Liver (tissue), 9 donors: ENCODE results near the gene CDH9. TPM values are rescaled to one million over a fixed set of nuclear protein-coding genes. Genes with fewer than 3 reads are reported as not detected.

ENCODE experiments used
- DNase-seq: peaks from one replicate; pipeline ENCODE4 v3.0.0-alpha.2; 2017; ENCODE audit warnings: low spot score
- H3K27ac ChIP-seq, 2 donors: one replicate each; pipeline ENCODE4 v1.7.0; 2013; ENCODE audit warnings: inconsistent platforms in 2 of 2, low read length in 2 of 2, control low read depth in 1 of 2, low read depth in 1 of 2, mild to moderate bottlenecking in 1 of 2
- H3K27me3 ChIP-seq, 4 donors: one replicate each; pipeline versions ENCODE4 v1.6.1 to v1.7.0; 2013; ENCODE audit warnings: low read length in 3 of 4, inconsistent platforms in 1 of 4, mild to moderate bottlenecking in 1 of 4, moderate library complexity in 1 of 4; ENCODE audit not compliant: control insufficient read depth in 4 of 4, insufficient read depth in 4 of 4
- H3K36me3 ChIP-seq, 4 donors: one replicate each; pipeline versions ENCODE4 v1.6.1 to v1.7.0; 2013; ENCODE audit warnings: low read length in 3 of 4, mild to moderate bottlenecking in 3 of 4, low read depth in 1 of 4, moderate library complexity in 1 of 4; ENCODE audit not compliant: control insufficient read depth in 4 of 4, insufficient read depth in 3 of 4
- H3K4me1 ChIP-seq, 4 donors: one replicate each; pipeline versions ENCODE4 v1.6.1 to v1.7.0; 2013; ENCODE audit warnings: low read length in 3 of 4, mild to moderate bottlenecking in 3 of 4, moderate library complexity in 1 of 4; ENCODE audit not compliant: control insufficient read depth in 4 of 4, insufficient read depth in 4 of 4
- H3K4me3 ChIP-seq, 3 donors: one replicate each; pipeline versions ENCODE4 v1.6.1 to v1.7.0; 2013; ENCODE audit warnings: low read length in 3 of 3, control low read depth in 1 of 3, low read depth in 1 of 3, mild to moderate bottlenecking in 1 of 3
- H3K9ac ChIP-seq, 2 donors: one replicate each; pipeline ENCODE4 v1.7.0; 2013; ENCODE audit warnings: low read length in 2 of 2, mild to moderate bottlenecking in 2 of 2, moderate library complexity in 2 of 2, control low read depth in 1 of 2, low read depth in 1 of 2
- H3K9me3 ChIP-seq, 4 donors: one replicate each; pipeline versions ENCODE4 v1.6.1 to v1.7.0; 2013; ENCODE audit warnings: low read length in 3 of 4; ENCODE audit not compliant: control insufficient read depth in 4 of 4
- ATF3 ChIP-seq: IDR thresholded peaks from 2 replicates; pipeline ENCODE4 v1.6.1; 2016; ENCODE audit warnings: antibody characterized with exemption
- EGR1 ChIP-seq, 2 donors: IDR thresholded peaks; 2 replicates each; pipeline ENCODE4 v1.6.1; 2016 to 2018; ENCODE audit warnings: antibody characterized with exemption in 2 of 2, low read depth in 2 of 2
- FOXA1 ChIP-seq: IDR thresholded peaks from 2 replicates; pipeline ENCODE4 v1.6.1; 2016; ENCODE audit warnings: antibody characterized with exemption
- FOXA2 ChIP-seq: IDR thresholded peaks from 2 replicates; pipeline ENCODE4 v1.6.1; 2016; ENCODE audit warnings: antibody characterized with exemption
- HNF4G ChIP-seq: IDR thresholded peaks from 2 replicates; pipeline ENCODE4 v1.6.1; 2016; ENCODE audit warnings: antibody characterized with exemption
- JUND ChIP-seq, 2 donors: IDR thresholded peaks; 2 replicates each; pipeline ENCODE4 v1.6.1; 2016; ENCODE audit warnings: antibody characterized with exemption in 2 of 2
- NR2F2 ChIP-seq: IDR thresholded peaks from 2 replicates; pipeline ENCODE4 v1.6.1; 2016; ENCODE audit warnings: antibody characterized with exemption
- REST ChIP-seq: IDR thresholded peaks from 2 replicates; pipeline ENCODE4 v1.6.1; 2016; ENCODE audit warnings: antibody characterized with exemption, mild to moderate bottlenecking
- RXRA ChIP-seq, 2 donors: IDR thresholded peaks; 2 replicates each; pipeline ENCODE4 v1.6.1; 2017 to 2018; ENCODE audit warnings: antibody characterized with exemption in 2 of 2, mild to moderate bottlenecking in 1 of 2
- SP1 ChIP-seq: IDR thresholded peaks from 2 replicates; pipeline ENCODE4 v1.6.1; 2018; ENCODE audit warnings: antibody characterized with exemption, mild to moderate bottlenecking
- TAF1 ChIP-seq: conservative IDR thresholded peaks from 2 replicates; pipeline ENCODE4 v1.6.1; 2016; ENCODE audit warnings: antibody characterized with exemption, mild to moderate bottlenecking
- YY1 ChIP-seq: IDR thresholded peaks from 2 replicates; pipeline ENCODE4 v1.6.1; 2016; ENCODE audit warnings: antibody characterized with exemption, mild to moderate bottlenecking
- ZBTB33 ChIP-seq: IDR thresholded peaks from 2 replicates; pipeline ENCODE4 v1.6.1; 2016; ENCODE audit warnings: antibody characterized with exemption
- WGBS: extraction: QIAGEN DNeasy Blood & Tissue Kit; methylation state at CpG from one replicate; pipeline ENCODE4 v1.1.7; 2013; 5-methylcytosine and 5-hydroxymethylcytosine counted together
- polyA plus RNA-seq, 2 donors: library from polyadenylated mRNA; stranded (reverse) in 1 of 2; unstranded in 1 of 2; fragments of 200-250 nt in 1 of 2; fragments of >200 nt in 1 of 2; fragmentation: Nextera tagmentation in 1 of 2; extraction: Ambion mirVana in 1 of 2; gene quantifications; one replicate each; pipeline versions ENCODE4 v1.2.1 to v1.2.3, GENCODE V29; 2013 to 2015
- total RNA-seq, 2 donors: library from RNA; depleted of rRNA; stranded (reverse); fragments of >200 nt; gene quantifications; one replicate each; pipeline ENCODE4 v1.2.3, GENCODE V29; 2014
- TF ChIP-seq, protein P1 (sequence below): IDR thresholded peaks from 2 replicates; pipeline ENCODE4 v1.6.1; 2016; ENCODE audit warnings: antibody characterized with exemption
- donor health status: healthy.
- donor health status: healthy.
- donor health status: healthy.
- donor health status: healthy.
- donor health status: healthy.

The CDH9 gene
- total and polyA plus RNA-seq, 4 donors, result not detected

DNA sequence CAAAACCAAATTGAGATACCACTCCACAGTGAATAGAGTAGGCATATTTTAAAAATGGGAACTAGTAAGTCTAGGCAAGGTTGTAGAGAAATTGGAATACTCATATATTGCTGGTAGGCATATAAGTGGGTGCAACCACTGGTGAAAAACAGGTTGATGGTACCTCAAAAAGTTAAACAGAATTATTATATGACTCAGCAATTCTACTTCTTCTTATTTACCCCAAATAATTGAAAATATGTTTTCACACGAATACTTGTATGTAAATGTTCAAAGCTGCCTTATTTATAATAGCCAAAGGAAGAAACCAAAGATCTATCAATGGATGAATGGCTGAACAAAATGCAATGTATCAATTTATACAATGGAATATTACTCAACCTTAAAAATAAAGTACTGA is 79.1 kb downstream of the CDH9 start:
- Histone ChIP-seq H3K9ac (no peak overlapping the region), H3K4me3 (no peak overlapping the region), H3K4me1 (no peaks in the 10 kb centered on the region), H3K36me3 (no peaks in the 10 kb centered on the region), H3K27ac (no peak overlapping the region), H3K9me3 (peaks cover 0 to 4% (median 0%) of the 10 kb centered on the region in 4 donors), H3K27me3 (no peaks in the 10 kb centered on the region)
- TF ChIP-seq REST (no peak), NR2F2 (no peak), JUND (IDR thresholded peaks at IDR 0.05) (no peak)
- TF ChIP-seq, protein P1, sequence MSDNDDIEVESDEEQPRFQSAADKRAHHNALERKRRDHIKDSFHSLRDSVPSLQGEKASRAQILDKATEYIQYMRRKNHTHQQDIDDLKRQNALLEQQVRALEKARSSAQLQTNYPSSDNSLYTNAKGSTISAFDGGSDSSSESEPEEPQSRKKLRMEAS, result no peak
- DNase-seq, result no peak
- 63% methylated on average over 1 of the region's 1 CpG for WGBS

DNA sequence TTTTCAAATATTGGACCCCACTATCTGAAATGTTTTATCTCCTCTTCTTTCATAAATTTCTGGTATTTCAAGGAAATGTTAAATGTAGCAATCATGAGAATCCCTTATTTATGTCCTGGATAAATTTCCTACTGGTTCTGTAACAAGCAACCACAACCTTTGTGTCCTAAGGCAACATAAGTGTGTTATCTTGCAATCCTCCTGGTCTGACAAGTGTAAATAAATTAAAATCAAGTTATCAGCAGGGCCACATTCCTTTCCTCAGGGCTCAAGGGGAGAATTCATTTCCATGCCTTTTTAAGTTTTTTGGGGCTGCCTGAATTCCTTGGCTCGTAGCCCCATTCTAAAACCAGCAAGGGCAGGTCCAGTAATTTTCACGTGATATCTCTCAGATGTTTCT is 83.2 kb downstream of the CDH9 start:
- no peak for DNase-seq
- Histone ChIP-seq H3K36me3 (no peaks in the 10 kb centered on the region), H3K4me1 (no peaks in the 10 kb centered on the region), H3K9me3 (peaks cover 0 to 4% (median 0%) of the 10 kb centered on the region in 4 donors), H3K27me3 (no peaks in the 10 kb centered on the region), H3K9ac (no peak overlapping the region), H3K4me3 (no peak overlapping the region), H3K27ac (no peak overlapping the region)
- WGBS, result 77% methylated on average over 2 of the region's 2 CpGs
- TF ChIP-seq HNF4G (no peak), YY1 (no peak), FOXA2 (no peak), ZBTB33 (no peak), TAF1 (no peak), EGR1 (IDR thresholded peaks at IDR 0.05; ENCODE audit: low read depth in 2 of 2) (no peak)

GRCh38 chr5:26948921-26949320 is 89.5 kb downstream of the CDH9 start:
- no peak for TF ChIP-seq SP1
- no peak for TF ChIP-seq EGR1 (IDR thresholded peaks at IDR 0.05; ENCODE audit: low read depth in 2 of 2)
- TF ChIP-seq FOXA1, result no peak
- no peak for TF ChIP-seq JUND (IDR thresholded peaks at IDR 0.05)
- TF ChIP-seq REST, result no peak
- no peak for TF ChIP-seq RXRA (IDR thresholded peaks at IDR 0.05)
- no peak for TF ChIP-seq ATF3
- TF ChIP-seq HNF4G, result no peak
- no peak for TF ChIP-seq TAF1
- Histone ChIP-seq H3K4me1 (no peaks in the 10 kb centered on the region), H3K9me3 (no peaks in the 10 kb centered on the region), H3K36me3 (no peaks in the 10 kb centered on the region), H3K4me3 (no peak overlapping the region), H3K27ac (no peak overlapping the region), H3K27me3 (no peaks in the 10 kb centered on the region), H3K9ac (no peak overlapping the region)
- DNase-seq, result no peak
- WGBS, result 65% methylated on average over 2 of the region's 2 CpGs
